Transverse colon (tissue), 4 donors: ENCODE data around the gene RAB26.

Experiments
- CTCF ChIP-seq, 5 experiments: fragments of 200-600 bp in 3 of 5; fragments of 450-650 bp in 2 of 5; sonication (generic) in 3 of 5; IDR thresholded peaks; 1 replicate in 2 of 5; 2 replicates in 3 of 5; pipeline ENCODE4 v1.5.1; 2016 to 2017; ENCODE audit warnings: antibody characterized with exemption in 5 of 5, inconsistent platforms in 3 of 5, mild to moderate bottlenecking in 2 of 5, moderate library complexity in 1 of 5
- POLR2A ChIP-seq: fragments of 450-650 bp; IDR thresholded peaks from one replicate; pipeline ENCODE4 v1.6.1; 2016; ENCODE audit warnings: antibody characterized with exemption, mild to moderate bottlenecking, moderate library complexity
- POLR2AphosphoS5 ChIP-seq, 3 donors: sonication (generic); formaldehyde crosslinking; IDR thresholded peaks; one replicate each; pipeline ENCODE4 v1.6.1; 2016; ENCODE audit warnings: antibody characterized with exemption in 3 of 3

GRCh38 chr16:2177101-2177500, 28.7 kb downstream of the RAB26 start:
- no peak for TF ChIP-seq POLR2AphosphoS5 (IDR thresholded peaks at IDR 0.05)
- no peak for TF ChIP-seq CTCF (IDR thresholded peaks at IDR 0.05)
- TF ChIP-seq POLR2A: no peak
